NB4 (cell line): Measurements from ENCODE around the gene FLOT2.

Experiments used
- MAX ChIP-seq: IDR thresholded peaks from 2 replicates; pipeline ENCODE4 v1.6.1; 2011; ENCODE audit warnings: low read depth, low read length
- POLR2A ChIP-seq: IDR thresholded peaks from 2 replicates; pipeline ENCODE4 v1.6.1; 2011; ENCODE audit warnings: mild to moderate bottlenecking; ENCODE audit not compliant: insufficient read length; ENCODE audit errors: extremely low read depth
- TF ChIP-seq, protein P1 (sequence below): IDR thresholded peaks from one replicate; pipeline ENCODE4 v1.5.1; 2012; ENCODE audit warnings: low read depth, low read length

- TF ChIP-seq, protein P1, sequence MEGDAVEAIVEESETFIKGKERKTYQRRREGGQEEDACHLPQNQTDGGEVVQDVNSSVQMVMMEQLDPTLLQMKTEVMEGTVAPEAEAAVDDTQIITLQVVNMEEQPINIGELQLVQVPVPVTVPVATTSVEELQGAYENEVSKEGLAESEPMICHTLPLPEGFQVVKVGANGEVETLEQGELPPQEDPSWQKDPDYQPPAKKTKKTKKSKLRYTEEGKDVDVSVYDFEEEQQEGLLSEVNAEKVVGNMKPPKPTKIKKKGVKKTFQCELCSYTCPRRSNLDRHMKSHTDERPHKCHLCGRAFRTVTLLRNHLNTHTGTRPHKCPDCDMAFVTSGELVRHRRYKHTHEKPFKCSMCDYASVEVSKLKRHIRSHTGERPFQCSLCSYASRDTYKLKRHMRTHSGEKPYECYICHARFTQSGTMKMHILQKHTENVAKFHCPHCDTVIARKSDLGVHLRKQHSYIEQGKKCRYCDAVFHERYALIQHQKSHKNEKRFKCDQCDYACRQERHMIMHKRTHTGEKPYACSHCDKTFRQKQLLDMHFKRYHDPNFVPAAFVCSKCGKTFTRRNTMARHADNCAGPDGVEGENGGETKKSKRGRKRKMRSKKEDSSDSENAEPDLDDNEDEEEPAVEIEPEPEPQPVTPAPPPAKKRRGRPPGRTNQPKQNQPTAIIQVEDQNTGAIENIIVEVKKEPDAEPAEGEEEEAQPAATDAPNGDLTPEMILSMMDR = no peak
- TF ChIP-seq MAX (no peak), POLR2A (no peak)
Measured at GRCh38 chr17:28839221-28839620, 58.3 kb downstream of the FLOT2 start.
